ENCODE results near the gene RDM1. TPM values are rescaled to one million over a fixed set of nuclear protein-coding genes. Genes with fewer than 3 reads are reported as not detected.
"Not testable (repeated sequence)": the region's sequence is repeated elsewhere in the genome, so short reads cannot be mapped to it uniquely, and the experiment has no call there.

The RDM1 gene
- total and polyA plus RNA-seq, 2 of the 4 experiments (the other 2 are of a cell fraction): 0.18 TPM; not detected in 1

- H4K8ac ChIP-seq (ENCODE audit: low read depth in 2 of 2, low read length in 2 of 2); DNase-seq; H3K56ac ChIP-seq (ENCODE audit: extremely low read depth, insufficient read depth, low read length); H4K91ac ChIP-seq (ENCODE audit: insufficient read depth, low read depth, low read length); H3K27me3 ChIP-seq (ENCODE audit: control insufficient read depth, insufficient read depth, low read length); H3K4ac ChIP-seq (ENCODE audit: low read depth, low read length); H2BK120ac ChIP-seq (ENCODE audit: low read depth, low read length); H2BK15ac ChIP-seq (ENCODE audit: low read depth, low read length); H2AK5ac ChIP-seq (ENCODE audit: low read depth, low read length); H2BK20ac ChIP-seq (ENCODE audit: low read depth, low read length); H2AFZ ChIP-seq (replicated peaks; ENCODE audit: low read length, poor library complexity); H2AK9ac ChIP-seq (replicated peaks; ENCODE audit: low read depth, low read length, poor library complexity); BruUV-seq (replicated peaks); POLR2A ChIA-PET (ENCODE audit: unreplicated experiment); H3K9me3 ChIP-seq (ENCODE audit: control insufficient read depth, insufficient read depth, low read length); dilution Hi-C loops (cut with HindIII; ENCODE audit: low sequenced_read_pairs, unreplicated experiment); H3K23ac ChIP-seq (ENCODE audit: low read depth, low read length); H2BK5ac ChIP-seq (ENCODE audit: low read depth, low read length, poor library complexity, severe bottlenecking); intact Hi-C loops (cut with micrococcal nuclease); H3K9me1 ChIP-seq (ENCODE audit: insufficient read depth, low read length); H4K20me1 ChIP-seq (ENCODE audit: insufficient read depth, low read length); H3K14ac ChIP-seq (replicated peaks; ENCODE audit: low read depth, low read length); ATAC-seq (ENCODE audit: low read depth); in situ Hi-C loops (cut with MboI; ENCODE audit: low sequenced_read_pairs); H4K5ac ChIP-seq (ENCODE audit: low read depth, low read length); H3K36me3 ChIP-seq (ENCODE audit: control insufficient read depth, insufficient read depth, low read length); H3K4me2 ChIP-seq (ENCODE audit: low read depth, low read length); H3K4me1 ChIP-seq (ENCODE audit: control insufficient read depth, insufficient read depth, low read length); H3K4me3 ChIP-seq (ENCODE audit: insufficient read depth, low read depth, low read length); H3K18ac ChIP-seq (ENCODE audit: low read depth, low read length); H3K79me1 ChIP-seq (ENCODE audit: low read depth in 1 of 2, low read length in 2 of 2); H3K27ac ChIP-seq (ENCODE audit: insufficient read depth, low read length); H3K9ac ChIP-seq (ENCODE audit: low read depth, low read length): not testable (repeated sequence)
- CTCF ChIA-PET: interaction anchor here (0.7 kb wide), 1 partner anchor 244 kb away, joined by 3 read pairs; no protein-coding TSS in a partner anchor
- no CpG with 5 or more reads among the region's 3 CpGs for WGBS, 2 experiments (ENCODE audit: extremely low coverage in 2 of 2, insufficient read length in 1 of 2)
Observed at GRCh38 chr17:35938492-35938891, 7.9 kb upstream of the RDM1 start.
